ENCODE results near the gene STXBP5. TPM values are rescaled to one million over a fixed set of nuclear protein-coding genes. Genes with fewer than 3 reads are reported as not detected.

The STXBP5 gene
- total RNA-seq, 2 experiments from 2014 or later, result 19.6 to 21.2 TPM

DNA sequence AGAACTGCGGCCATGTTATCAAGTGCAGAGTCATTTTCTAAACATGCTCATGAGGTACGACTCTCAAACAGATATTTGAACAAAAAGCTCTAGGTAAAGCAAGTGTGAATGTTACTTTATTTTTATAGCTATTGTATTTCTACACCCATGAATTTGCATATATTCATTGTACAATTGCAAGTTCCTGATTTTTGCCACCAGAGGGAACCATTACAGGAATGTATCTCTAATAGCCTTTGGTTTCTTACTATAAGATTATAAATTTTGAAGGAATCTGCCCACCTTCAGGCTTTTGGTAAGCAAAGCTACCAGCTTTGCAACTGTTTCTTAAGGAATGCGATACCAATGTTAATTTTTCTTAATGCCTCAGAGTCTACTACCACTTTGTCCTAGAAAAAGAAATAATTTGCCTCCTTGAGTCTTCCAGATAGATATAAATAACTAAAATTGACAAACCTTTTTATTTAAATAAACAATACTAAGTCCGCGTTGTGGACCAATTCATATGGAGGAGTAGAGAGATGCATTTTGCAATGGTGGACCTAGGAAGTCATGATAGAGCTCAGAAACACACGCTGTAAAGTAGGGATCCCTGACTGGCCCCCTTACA lies 178.8 kb downstream of the STXBP5 start:
- POLR2A ChIA-PET, result no interaction called here
- no peak overlapping the region for H3K27ac Mint-ChIP-seq
- no peak overlapping the region for H3K4me3 Mint-ChIP-seq
- no peaks in the 10 kb centered on the region for H3K27me3 Mint-ChIP-seq (ENCODE audit: low read depth)
- no peak for ATAC-seq
- H3K36me3 Mint-ChIP-seq (ENCODE audit: low read depth), result peaks cover 29% of the 10 kb centered on the region
- CTCF ChIA-PET, result interaction anchor here (1.0 kb wide), 1 partner anchor 10 kb away, joined by 3 read pairs; no protein-coding TSS in a partner anchor
- DNase-seq, result no peak
- H3K4me1 Mint-ChIP-seq (ENCODE audit: low read depth), result no peaks in the 10 kb centered on the region
- no peaks in the 10 kb centered on the region for H3K9me3 Mint-ChIP-seq (ENCODE audit: insufficient read depth)

DNA sequence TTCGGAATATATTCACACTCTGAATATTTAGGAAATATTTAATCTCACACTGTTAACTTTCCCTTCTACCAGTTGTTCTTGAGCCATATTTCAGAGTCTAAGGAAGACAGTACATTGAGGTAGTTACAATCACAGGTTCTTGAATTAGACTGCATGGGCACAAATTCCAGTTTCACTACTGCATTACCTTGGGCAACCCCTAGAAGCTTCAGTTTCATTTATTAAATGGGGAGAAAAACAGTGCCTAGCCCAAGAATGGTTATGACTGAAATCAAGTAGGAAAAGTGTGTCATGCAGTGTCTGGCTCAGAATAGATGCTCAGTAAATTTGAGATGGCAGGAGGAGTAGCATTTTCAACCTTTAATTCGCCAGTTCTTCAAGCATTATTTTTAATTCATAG lies 179.8 kb downstream of the STXBP5 start:
- H3K27ac Mint-ChIP-seq, result no peak overlapping the region
- H3K9me3 Mint-ChIP-seq (ENCODE audit: insufficient read depth), result no peaks in the 10 kb centered on the region
- H3K27me3 Mint-ChIP-seq (ENCODE audit: low read depth), result no peaks in the 10 kb centered on the region
- CTCF ChIA-PET, result no interaction called here
- H3K4me1 Mint-ChIP-seq (ENCODE audit: low read depth), result no peaks in the 10 kb centered on the region
- no peak overlapping the region for H3K4me3 Mint-ChIP-seq
- no peak for DNase-seq
- no peak for ATAC-seq
- POLR2A ChIA-PET, result no interaction called here
- peaks cover 25% of the 10 kb centered on the region for H3K36me3 Mint-ChIP-seq (ENCODE audit: low read depth)

DNA sequence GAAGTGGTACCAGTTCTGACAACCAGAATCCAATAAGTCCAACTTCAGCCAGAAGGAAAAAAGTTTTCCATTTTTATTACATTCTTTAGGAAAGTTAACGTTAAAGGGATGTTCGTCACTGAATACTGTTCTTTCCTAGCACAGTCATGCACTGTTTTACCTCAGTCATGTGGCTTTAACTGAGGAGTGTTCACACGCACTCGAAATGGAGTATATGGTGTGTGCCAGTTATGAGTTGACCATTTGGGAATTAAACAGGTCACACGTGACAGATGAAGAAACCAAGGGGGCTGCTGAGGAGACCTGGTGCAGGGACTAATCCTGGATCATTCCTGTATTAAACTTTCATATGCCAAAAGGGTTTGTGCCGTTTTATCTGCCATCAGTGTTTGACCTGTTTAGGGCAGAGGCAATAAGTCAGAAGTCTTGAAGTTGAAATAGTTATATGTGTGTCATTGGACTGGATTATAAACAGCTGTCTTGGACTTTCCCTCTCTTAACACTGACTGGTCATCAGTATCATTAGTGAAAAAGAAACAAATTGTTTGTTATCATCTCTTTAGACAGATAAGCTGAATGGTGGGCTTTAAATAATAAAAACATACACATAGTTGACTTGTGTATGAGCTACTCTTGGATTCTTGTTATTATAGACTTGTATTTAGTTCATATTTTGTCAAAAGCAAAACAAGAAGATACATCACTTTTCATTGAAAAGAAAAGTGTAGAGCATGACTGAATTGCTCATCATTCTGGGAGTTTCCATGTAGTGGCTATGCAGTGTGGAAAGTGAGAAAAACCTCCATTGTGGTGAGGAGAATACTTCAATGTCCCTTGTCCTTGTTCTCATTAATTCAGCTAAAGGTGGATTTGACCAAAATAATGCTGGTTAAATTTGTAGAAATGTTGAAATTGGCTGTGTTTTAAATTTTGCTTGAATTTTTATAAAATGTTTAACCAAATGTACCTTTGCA lies 180.8 kb downstream of the STXBP5 start:
- ChIA-PET POLR2A (no interaction called here), CTCF (no interaction called here)
- Mint-ChIP-seq H3K9me3 (ENCODE audit: insufficient read depth) (no peaks in the 10 kb centered on the region), H3K36me3 (ENCODE audit: low read depth) (peaks cover 24% of the 10 kb centered on the region), H3K27me3 (ENCODE audit: low read depth) (no peaks in the 10 kb centered on the region), H3K4me1 (ENCODE audit: low read depth) (no peaks in the 10 kb centered on the region), H3K27ac (no peak overlapping the region), H3K4me3 (no peak overlapping the region)
- no peak for DNase-seq
- ATAC-seq, result no peak

DNA sequence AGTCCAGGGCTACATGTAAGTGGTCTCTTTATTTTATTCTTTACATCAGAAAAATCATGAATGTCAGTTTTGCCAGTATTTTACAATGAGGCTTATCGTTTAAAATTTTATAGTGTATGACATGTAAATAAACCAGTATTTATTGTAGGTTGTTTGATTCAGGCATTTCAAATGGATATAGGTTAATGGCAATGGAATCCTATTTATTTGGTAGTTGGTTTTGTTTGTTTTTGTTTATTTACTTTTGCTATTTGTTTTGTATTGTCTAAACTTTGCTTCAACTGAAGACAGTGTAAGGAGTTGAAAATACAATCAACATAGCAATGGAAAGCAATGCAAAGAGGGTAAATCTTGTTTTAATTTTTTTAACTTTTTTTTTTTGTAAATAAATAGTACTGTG lies 185.2 kb downstream of the STXBP5 start:
- POLR2A ChIA-PET, result no interaction called here
- CTCF ChIA-PET, result no interaction called here

DNA sequence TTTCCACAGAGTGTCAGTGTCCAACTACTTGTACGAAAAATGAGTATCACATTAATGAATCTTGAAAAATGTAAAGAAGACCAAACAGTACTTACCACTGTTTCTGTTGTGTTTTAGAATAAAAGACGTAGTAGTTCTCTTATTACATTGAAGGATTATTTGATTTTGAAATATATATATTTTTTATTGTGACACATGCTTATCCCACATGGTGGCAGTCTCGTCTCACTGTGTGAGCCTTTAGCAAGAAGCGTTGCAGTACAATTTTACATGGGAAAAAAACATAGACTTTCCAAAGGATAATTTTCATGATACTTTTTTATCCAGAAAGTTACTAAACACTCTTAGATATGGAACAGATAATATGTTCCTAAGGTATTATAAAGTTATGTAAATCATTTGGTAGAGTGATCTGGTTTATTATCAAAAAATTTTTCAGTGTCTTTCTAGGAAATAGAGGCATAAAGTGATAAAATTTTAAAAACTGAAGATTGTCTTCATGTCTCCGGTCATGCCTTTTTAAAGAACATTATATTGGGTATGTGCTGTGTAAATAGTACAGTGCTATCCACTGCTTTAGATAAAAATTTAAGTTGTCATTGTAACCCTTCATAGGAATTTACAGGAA lies 186.8 kb downstream of the STXBP5 start:
- Mint-ChIP-seq H3K4me3 (no peak overlapping the region), H3K9me3 (ENCODE audit: insufficient read depth) (no peaks in the 10 kb centered on the region), H3K27me3 (ENCODE audit: low read depth) (no peaks in the 10 kb centered on the region), H3K4me1 (ENCODE audit: low read depth) (no peaks in the 10 kb centered on the region), H3K27ac (no peak overlapping the region), H3K36me3 (ENCODE audit: low read depth) (no peaks in the 10 kb centered on the region)
- ChIA-PET CTCF (interaction anchor here (0.8 kb wide), 1 partner anchor 532 kb away, joined by 3 read pairs; no protein-coding TSS in a partner anchor), POLR2A (no interaction called here)
- ATAC-seq (no peak), DNase-seq (no peak)

More for the DNA sequence above, 185.2 kb downstream of the STXBP5 start:
- Mint-ChIP-seq H3K4me1 (ENCODE audit: low read depth) (no peaks in the 10 kb centered on the region), H3K36me3 (ENCODE audit: low read depth) (peaks cover 6% of the 10 kb centered on the region), H3K9me3 (ENCODE audit: insufficient read depth) (no peaks in the 10 kb centered on the region), H3K27me3 (ENCODE audit: low read depth) (no peaks in the 10 kb centered on the region), H3K27ac (no peak overlapping the region), H3K4me3 (no peak overlapping the region)
- DNase-seq (no peak), ATAC-seq (no peak)

DNA sequence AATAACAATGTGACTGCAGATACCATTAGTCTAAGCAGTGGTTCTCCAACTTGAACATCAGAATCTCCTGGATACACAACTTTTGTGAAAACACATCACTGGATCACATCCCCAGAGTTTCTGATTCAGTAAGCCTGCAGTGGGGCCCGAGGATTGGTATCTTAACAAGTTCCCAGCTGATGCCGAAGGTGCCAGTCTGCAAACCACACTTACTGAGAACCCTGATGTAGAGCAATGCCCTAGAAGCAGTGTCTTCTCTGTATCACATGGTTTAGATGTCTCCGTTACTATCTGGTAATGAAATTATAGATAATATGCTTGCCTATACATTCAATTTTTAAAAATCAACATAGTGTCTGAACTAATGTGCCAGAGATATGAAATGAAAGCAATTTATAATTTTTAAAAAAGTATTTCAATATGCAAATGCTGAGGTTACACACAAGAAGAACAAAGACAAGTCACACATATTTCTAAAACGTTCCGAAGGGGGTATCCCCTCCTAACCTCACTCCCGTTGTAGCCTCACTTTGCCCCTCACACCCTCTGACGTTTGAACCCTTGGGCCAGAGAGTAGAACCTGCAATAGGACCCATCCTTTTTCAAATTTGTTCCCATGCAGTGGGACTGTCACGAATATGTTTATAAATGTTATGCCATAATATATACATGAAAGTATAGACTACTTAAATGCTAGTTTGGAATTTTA lies 188.9 kb downstream of the STXBP5 start:
- CTCF ChIA-PET, result interaction anchor here (1.0 kb wide), 1 partner anchor 10 kb away, joined by 3 read pairs; no protein-coding TSS in a partner anchor
- Mint-ChIP-seq H3K36me3 (ENCODE audit: low read depth) (no peaks in the 10 kb centered on the region), H3K27me3 (ENCODE audit: low read depth) (no peaks in the 10 kb centered on the region), H3K27ac (no peak overlapping the region), H3K9me3 (ENCODE audit: insufficient read depth) (no peaks in the 10 kb centered on the region), H3K4me1 (ENCODE audit: low read depth) (no peaks in the 10 kb centered on the region), H3K4me3 (no peak overlapping the region)
- POLR2A ChIA-PET, result no interaction called here
- DNase-seq, result no peak
- no peak for ATAC-seq

DNA sequence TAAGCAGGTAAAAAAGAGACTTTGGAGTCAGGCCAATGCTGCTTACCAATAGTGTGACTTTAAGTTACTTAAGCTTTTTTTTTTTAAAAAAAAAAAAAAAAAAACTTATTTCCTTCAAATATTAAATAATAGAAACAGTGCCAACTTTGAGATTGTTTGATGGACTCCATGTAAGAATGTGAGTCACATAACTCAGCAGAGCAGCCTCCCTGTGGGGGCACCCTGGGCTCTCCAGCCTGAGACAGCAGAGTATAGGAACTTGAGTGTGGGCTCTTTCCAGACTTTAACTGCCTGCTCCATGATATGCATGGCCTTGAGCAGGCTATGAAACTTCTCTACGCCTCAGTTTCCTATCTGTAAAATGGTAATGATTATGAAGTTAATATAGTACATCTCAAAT lies 190.9 kb downstream of the STXBP5 start:
- CTCF ChIA-PET, result no interaction called here

DNA sequence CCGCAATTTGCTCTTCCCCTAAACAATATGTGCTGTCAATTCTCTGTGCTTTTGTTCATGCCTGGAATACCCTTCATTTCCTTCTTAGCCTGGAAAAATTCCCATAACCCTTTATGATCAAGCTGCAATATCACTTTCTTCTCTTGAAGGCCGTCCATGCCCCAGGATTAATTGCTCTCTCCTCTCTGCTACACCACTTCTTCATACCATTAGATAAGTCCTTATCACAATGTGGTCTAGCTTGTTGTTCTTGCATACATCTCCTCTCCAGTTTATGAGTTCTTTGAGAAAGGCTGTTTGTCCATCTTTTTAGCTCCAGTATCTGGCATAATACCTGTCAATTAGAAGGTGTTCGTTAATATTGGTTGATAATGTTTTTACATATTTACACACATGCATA lies 193.1 kb downstream of the STXBP5 start:
- Mint-ChIP-seq H3K27me3 (ENCODE audit: low read depth) (no peaks in the 10 kb centered on the region), H3K4me3 (no peak overlapping the region), H3K36me3 (ENCODE audit: low read depth) (no peaks in the 10 kb centered on the region), H3K27ac (no peak overlapping the region), H3K9me3 (ENCODE audit: insufficient read depth) (peaks cover 14% of the 10 kb centered on the region), H3K4me1 (ENCODE audit: low read depth) (no peaks in the 10 kb centered on the region)
- ChIA-PET CTCF (no interaction called here), POLR2A (no interaction called here)
- ATAC-seq, result no peak
- DNase-seq, result no peak

More for the DNA sequence above, 190.9 kb downstream of the STXBP5 start:
- no peaks in the 10 kb centered on the region for H3K36me3 Mint-ChIP-seq (ENCODE audit: low read depth)
- POLR2A ChIA-PET, result no interaction called here
- DNase-seq (no peak), ATAC-seq (no peak)
- H3K4me1 Mint-ChIP-seq (ENCODE audit: low read depth), result no peaks in the 10 kb centered on the region
- H3K9me3 Mint-ChIP-seq (ENCODE audit: insufficient read depth), result no peaks in the 10 kb centered on the region
- no peak overlapping the region for H3K4me3 Mint-ChIP-seq
- no peaks in the 10 kb centered on the region for H3K27me3 Mint-ChIP-seq (ENCODE audit: low read depth)
- H3K27ac Mint-ChIP-seq, result no peak overlapping the region

DNA sequence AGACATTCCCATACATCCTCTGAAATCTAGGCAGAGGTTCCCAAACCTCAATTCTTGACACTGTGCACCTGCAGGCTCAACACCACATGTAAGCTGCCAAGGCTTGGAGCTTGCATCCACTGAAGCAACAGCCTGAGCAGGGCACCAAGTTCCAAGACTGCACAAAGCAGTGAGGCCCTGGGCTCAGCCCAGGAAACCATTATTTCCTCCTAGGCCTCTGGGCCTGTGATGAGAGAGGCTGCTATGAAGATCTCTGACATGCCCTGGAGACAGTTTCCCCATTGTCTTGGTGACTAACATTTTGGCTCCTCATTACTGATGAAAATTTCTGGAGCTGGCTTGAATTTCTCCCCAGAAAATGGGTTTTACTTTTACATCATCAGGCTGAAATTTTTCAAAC lies 196.8 kb downstream of the STXBP5 start:
- Mint-ChIP-seq H3K36me3 (ENCODE audit: low read depth) (no peaks in the 10 kb centered on the region), H3K4me1 (ENCODE audit: low read depth) (no peaks in the 10 kb centered on the region), H3K27me3 (ENCODE audit: low read depth) (peaks cover 2% of the 10 kb centered on the region), H3K27ac (no peak overlapping the region), H3K9me3 (ENCODE audit: insufficient read depth) (peaks cover 17% of the 10 kb centered on the region), H3K4me3 (no peak overlapping the region)
- POLR2A ChIA-PET, result no interaction called here
- ATAC-seq (no peak), DNase-seq (no peak)
- CTCF ChIA-PET, result no interaction called here

DNA sequence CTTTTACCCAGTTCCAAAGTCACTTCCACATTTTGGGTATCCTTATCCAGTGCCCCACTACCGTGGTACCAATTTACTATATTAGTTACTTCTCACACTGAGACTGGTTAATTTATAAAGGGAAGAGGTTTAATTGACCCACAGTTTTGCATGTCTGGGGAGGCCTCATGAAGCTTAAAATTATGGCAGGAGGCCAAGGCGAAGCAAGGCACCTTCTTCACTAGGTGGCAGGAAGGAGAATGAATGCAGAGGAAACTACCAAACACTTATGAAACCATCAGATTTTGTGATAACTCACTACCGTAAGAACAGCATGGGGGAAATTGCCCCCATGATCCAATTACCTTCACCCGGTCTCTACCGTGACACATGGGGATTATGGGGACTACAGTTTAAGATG lies 197.6 kb downstream of the STXBP5 start:
- no peak for ATAC-seq
- POLR2A ChIA-PET, result no interaction called here
- peaks cover 2% of the 10 kb centered on the region for H3K27me3 Mint-ChIP-seq (ENCODE audit: low read depth)
- no peaks in the 10 kb centered on the region for H3K36me3 Mint-ChIP-seq (ENCODE audit: low read depth)
- peaks cover 17% of the 10 kb centered on the region for H3K9me3 Mint-ChIP-seq (ENCODE audit: insufficient read depth)
- H3K4me3 Mint-ChIP-seq, result no peak overlapping the region
- no peak overlapping the region for H3K27ac Mint-ChIP-seq
- DNase-seq, result no peak
- H3K4me1 Mint-ChIP-seq (ENCODE audit: low read depth), result no peaks in the 10 kb centered on the region
- CTCF ChIA-PET, result no interaction called here

DNA sequence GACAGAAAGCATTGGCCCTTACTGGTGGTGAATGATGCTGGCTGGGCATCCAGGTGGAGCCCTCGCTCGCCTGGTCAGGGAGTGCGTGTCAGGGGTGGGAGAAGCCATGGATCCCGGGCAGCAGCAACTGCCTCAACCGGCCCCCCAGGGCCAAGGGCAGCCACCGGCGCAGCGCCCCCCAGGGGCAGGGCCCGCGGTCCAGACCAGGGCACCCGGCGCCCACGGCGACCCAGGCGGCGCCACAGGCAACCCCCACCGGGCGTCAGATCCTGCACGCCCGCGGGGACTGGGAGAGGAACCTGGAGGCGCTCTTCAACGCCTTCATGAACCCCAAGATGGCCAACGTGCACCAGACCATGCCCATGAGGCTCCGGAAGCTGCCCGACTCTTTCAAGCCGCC lies 202.6 kb downstream of the STXBP5 start:
- Mint-ChIP-seq H3K4me3 (no peak overlapping the region), H3K36me3 (ENCODE audit: low read depth) (no peaks in the 10 kb centered on the region), H3K4me1 (ENCODE audit: low read depth) (no peaks in the 10 kb centered on the region), H3K27me3 (ENCODE audit: low read depth) (peaks cover 2% of the 10 kb centered on the region), H3K9me3 (ENCODE audit: insufficient read depth) (peaks cover 5% of the 10 kb centered on the region), H3K27ac (no peak overlapping the region)
- ChIA-PET CTCF (no interaction called here), POLR2A (no interaction called here)
- ATAC-seq (no peak), DNase-seq (no peak)

DNA sequence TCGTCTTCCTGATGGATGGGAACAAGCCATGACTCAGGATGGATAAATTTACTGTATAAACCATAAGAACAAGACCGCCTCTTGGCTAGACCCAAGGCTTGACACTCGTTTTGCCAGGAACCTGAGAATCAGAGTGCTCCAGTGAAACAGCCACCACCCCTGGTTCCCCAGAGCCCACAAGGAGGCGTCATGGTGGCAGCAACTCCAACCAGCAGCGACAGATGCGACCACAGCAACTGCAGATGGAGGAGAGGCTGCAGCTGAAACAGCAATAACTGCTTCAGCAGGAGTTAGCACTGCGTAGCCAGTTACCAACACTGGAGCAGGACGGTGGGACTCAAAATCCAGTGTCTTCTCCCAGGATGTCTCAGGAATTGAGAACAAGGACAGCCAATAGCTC lies 203.4 kb downstream of the STXBP5 start:
- Mint-ChIP-seq H3K4me1 (ENCODE audit: low read depth) (no peaks in the 10 kb centered on the region), H3K27ac (no peak overlapping the region), H3K36me3 (ENCODE audit: low read depth) (no peaks in the 10 kb centered on the region), H3K9me3 (ENCODE audit: insufficient read depth) (peaks cover under 1% of the 10 kb centered on the region), H3K4me3 (no peak overlapping the region), H3K27me3 (ENCODE audit: low read depth) (peaks cover 4% of the 10 kb centered on the region)
- ChIA-PET CTCF (no interaction called here), POLR2A (no interaction called here)
- ATAC-seq (no peak), DNase-seq (no peak)
